Pulmonary artery endothelial cell (primary cell): Measurements from ENCODE around the gene RASIP1. TPM values are rescaled to one million over a fixed set of nuclear protein-coding genes. Genes with fewer than 3 reads are reported as not detected.

Experiments used
- DNase-seq: peaks from one replicate; pipeline ENCODE4 v3.0.0-alpha.2; 2011; ENCODE audit warnings: low read depth, low spot score
- total RNA-seq: library from RNA; depleted of rRNA; stranded (reverse); fragments of >200 nt; gene quantifications from 2 replicates; pipeline ENCODE4 v1.2.3, GENCODE V29; 2014

Gene RASIP1
- total RNA-seq, 1 donor from 2014 or later = 71.7 TPM

DNA sequence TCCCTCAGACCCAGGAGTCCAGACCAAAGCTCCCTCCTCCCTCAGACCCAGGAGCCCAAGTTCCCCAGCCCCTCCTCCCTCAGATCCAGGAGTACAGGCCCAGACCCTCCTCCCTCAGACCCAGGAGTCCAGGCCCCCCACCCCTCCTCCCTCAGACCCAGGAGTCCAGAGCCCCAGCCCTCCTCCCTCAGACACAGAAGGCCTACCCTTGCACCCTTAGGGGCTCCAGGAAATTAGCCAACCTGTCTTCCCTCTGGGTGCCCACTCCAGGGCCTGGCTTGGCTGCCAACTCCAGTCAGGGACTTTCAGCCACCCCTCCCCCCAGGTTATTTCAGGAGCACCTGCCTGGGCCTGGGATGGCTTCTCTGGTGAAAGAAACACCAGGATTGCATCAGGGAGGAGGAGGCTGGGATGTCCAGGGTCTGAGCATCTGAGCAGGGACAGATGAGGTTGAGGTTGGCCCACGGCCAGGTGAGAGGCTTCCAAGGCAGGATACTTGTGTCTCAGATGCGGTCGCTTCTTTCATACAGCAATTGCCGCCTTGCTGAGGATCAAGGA is 14.8 kb upstream of the RASIP1 start, which contains the start of gene FGF21:
Gene FGF21 (plus strand): TSS at position 441 of the 558 bp plus-strand sequence. CDS start 713 bp downstream, outside the sequence.
- no peak for DNase-seq

DNA sequence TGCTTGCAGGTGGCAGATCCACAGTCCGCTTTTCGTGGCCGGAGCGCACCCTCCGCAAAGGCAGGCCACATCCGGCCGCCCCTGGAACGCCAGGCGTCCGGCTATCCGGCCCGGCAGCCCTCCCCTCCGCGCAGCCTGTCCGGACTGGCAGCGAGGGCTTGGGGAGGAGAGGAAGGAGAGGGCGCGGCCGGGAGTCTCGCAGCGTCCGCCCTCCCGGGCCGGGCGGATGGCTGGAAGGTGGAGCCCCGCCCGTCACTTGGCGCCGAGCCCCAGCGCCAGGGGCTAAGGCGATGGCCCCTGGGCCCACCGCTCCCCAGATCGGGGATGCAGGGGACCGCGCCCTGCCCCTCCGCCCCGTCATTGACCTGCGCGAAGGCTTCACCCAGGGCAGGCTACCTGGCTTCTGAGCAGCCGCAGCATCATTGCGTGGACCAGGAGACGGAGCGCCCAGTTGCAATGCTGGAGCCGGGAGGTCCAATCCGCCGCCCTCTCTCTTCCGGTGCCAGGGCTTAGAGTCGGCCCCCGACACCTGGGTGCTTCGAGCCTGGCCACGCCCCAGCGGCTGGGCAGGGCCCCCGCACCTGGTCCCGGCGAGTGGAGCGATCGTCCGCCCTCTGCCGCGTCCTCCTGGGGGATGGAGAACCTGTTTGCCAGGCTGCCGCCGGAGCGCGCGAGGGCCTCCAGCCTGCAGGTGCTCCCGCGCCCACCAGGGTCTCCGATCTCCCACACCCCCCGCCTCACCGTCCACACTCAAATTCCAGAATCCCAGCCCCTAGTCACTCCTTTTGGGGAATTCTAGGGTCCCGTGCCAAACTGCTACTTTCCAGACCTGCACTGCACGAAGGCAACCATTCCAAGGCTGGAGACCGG is 12.3 kb upstream of the RASIP1 start, which contains the start of gene FUT1:
Gene FUT1 (minus strand): TSS at position 146 of the 870 bp plus-strand sequence. CDS start 1,360 bp downstream, outside the sequence.
- no peak for DNase-seq

DNA sequence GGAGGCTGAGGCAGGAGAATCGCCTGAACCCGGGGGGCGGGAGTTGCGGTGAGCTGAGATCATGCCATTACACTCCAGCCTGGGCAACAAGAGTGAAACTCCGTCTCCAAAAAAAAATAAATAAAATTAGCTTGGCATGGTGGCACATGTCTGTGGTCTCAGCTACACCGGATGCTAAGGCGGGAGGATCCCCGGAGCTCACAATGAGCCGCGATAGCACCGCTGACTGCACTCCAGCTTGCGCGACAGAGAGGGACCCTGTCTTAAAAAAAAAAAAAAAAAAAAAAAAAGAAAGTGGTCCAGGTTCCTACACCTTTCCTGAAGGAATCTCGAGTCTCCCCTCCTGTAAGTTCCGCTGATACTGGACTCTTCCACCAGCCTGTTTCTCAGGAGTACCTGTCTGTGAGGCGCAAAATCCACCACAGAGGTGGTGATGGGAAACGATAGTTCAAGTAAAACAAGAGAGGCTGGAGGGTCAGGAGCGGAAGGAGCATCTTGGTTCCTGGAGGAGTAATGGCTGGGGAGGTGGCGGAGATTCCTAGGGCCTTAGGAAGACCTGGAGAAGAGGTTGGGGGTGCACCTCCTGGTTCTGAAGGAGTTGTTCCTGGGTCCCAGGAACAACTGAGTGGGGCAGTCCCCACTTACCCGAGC is 11.6 kb upstream of the RASIP1 start:
- DNase-seq = no peak

DNA sequence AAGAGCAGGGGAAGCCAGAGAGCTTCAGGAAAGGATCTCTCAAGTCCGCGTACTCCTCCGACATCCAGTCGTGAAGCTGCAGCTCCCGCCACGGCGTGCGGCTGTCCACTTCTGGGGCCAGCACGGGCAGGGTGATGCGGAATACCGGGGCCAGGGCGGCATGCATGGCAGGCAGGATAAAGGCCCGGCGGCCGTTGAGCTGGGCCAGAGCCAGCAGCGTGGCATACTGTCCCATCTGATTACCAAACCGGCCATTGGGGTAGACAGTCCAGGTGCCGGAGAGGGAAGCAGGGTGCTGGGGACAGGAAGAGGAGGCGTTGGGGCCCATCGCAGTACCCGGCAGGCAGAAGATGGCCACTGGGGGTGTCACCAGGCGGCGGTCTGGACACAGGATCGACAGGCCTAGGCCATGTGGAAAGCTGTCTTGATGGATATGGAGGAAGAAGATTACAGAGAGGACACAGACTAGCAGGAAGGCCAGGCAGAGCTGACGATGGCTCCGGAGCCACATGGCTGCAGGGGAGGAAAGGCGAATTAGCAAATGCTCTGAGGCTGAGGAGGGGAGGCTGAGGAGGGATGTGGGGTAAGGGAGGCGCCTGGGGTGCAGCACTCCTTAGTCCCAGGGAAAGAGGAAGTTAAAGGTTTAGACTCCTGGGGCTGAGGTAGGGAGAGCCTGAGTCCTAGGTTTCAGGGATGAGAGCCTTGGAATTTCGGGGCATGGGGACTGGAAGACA is 10.5 kb upstream of the RASIP1 start:
- no peak for DNase-seq

- DNase-seq = no peak
Observed at GRCh38 chr19:48750351-48750750, 9.9 kb upstream of the RASIP1 start.

GRCh38 chr19:48749571-48750198 is 9.3 kb upstream of the RASIP1 start:
- no peak for DNase-seq

DNA sequence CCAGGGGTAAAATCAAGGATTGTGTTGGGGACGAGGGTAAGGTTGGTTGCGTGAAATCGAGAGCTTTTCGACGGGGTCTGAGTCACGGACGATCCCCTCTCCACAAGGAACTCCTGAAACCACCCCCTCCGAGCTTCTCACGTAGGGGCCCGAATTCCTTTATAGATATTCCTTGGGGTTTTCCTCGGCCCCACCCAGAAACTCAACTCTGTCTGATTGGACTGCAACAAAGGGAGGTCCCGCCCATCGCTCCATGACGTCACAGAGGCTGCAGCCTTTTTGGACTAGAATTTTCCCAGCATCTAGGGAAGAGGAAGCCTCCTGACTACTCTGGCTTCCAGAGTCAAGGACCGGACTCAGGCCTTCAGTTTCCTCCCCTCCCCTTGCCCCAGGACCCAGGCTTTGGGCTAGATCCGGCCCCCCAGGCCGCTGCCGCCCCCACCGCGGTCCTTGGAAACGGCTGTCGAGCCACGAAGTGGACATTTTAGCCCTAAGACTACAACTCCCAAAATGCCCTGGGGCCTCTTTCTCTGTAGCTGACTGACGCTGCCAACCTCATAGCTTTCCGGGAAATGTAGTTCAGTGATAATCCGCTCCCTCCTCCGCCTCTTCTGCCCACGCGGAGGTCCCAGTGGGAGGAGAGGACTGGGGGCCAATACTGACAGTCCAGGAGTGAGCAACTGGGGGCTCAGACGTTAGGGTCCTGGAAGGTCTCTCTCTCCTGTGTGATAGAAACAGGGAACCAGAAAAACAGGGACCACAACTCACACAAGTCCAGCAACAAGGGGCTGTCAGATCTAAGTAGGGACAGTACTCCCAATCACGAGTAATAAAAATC is 6.5 kb upstream of the RASIP1 start, which contains the start of gene IZUMO1:
Gene IZUMO1 (minus strand): TSS at position 172 of the 838 bp plus-strand sequence. CDS start 1,050 bp downstream, outside the sequence.
- peak; percentile 84 for DNase-seq

GRCh38 chr19:48746110-48746509 is 5.7 kb upstream of the RASIP1 start:
- no peak for DNase-seq

GRCh38 chr19:48745208-48745995 is 5.0 kb upstream of the RASIP1 start:
- no peak for DNase-seq

DNA sequence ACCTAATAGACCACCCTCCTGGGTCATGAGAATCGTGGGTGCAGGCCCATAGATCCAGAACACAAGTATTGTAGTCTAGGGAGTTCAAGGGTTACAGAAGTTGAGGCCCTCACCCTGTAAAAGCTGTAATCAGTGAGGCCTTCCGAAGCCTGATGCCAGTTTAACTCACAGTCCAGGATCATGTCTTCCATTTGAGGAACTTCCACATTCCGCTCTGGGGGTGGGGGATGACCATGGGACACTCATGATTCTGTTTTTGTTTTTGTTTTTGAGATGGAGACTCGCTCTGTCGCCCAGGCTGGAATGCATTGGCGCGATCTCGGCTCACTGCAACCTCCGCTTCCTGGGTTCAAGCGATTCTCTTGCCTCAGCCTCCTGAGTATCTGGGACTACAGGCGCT is 1.7 kb upstream of the RASIP1 start:
- DNase-seq = no peak

- DNase-seq = no peak
Observed at GRCh38 chr19:48741129-48741999, 954 bp upstream of the RASIP1 start.

GRCh38 chr19:48739404-48740163 is 826 bp downstream of the RASIP1 start:
- DNase-seq = no peak

DNA sequence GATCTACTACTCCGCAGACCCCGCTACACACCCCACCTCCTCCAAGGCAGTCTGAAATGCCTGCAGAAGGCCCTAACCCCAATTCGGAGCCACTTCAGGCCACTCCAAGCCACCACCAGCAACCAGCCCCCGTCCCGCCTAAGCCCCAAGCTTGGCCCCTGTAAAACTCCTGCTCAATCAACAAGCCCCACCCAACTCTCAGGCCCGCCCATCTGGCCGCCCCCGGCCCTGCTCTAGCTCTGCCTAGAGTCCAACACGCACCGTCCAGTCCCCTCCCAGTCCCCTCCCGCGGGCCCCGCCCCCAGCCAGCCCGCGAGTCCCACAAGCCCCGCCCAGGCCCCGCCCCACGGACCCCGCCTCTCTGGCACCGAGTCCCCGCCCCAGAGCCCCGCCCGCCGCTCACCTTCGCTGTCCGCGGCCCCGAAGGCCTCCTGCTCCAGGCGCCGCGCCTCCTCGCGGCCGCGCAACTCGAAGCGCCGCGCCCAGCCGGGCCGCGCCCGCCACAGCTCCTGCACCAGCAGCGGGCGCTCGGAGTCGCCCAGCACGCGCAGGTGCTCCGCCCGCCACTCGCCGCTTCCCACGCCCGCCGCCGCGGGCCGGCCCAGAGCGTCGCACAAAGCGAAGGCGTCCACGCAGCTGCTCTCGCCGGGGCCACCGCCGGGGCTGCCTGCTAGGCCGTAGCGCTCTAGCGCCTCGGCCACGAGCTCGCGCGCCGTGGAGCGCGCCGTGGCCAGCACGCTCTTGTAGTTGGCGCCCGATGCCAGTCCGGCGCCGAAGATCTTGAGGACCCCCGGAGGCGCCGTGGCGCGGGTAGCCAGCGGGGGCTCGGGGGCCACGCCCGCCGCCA is 1.6 kb downstream of the RASIP1 start:
- peak; percentile 64 for DNase-seq

GRCh38 chr19:48737360-48737998 is 2.9 kb downstream of the RASIP1 start:
- no peak for DNase-seq

DNA sequence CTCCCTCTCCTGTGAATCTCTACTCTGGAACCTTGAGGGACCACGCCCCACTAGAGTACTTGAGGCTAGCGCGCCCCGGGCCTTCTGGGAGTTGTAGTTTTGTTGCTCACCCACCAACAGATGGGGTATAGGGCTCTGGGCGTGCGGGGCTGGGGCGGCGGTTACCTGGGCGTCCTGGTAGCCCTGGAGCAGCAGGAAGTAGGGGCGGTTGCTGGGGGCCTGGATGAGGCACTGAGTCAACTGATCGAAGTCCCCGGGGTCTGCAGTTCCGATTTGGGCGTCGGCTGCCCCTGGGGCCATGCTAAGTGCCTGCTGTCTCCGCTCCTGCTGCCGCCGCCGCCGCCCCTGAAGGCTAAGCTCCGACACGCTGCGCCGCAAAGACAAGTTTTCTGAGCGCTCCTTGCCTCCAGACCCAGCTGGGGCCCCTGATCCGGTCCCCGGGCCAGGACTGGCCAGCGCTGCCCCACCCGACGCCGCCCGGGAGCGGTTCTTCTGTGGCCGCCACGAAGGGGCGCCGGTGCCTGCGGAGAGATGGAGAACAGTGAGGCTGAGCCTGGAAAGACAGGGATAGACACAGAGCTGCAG is 5.3 kb downstream of the RASIP1 start:
- DNase-seq = no peak

GRCh38 chr19:48734625-48735024 is 5.8 kb downstream of the RASIP1 start:
- no peak for DNase-seq
